SK-N-SH (cell line): ENCODE measurements around the gene PSMD1. TPM values are rescaled to one million over a fixed set of nuclear protein-coding genes. Genes with fewer than 3 reads are reported as not detected.

Experiments
- CTCF ChIA-PET: fragments of 300-600, 350-600 bp; formaldehyde crosslinking; extraction: SDS; loops from one replicate; lab custom pipeline; 2021; lab: Yijun Ruan, JAX
- POLR2A ChIA-PET: fragments of 350-600 bp; sonication (Branson Sonifier 250); formaldehyde crosslinking; extraction: SDS; loops from one replicate; lab custom pipeline; 2020; ENCODE audit warnings: antibody characterized with exemption, inconsistent platforms; lab: Yijun Ruan, JAX
- DNase-seq: peaks from one replicate; pipeline ENCODE4 v3.0.0; 2012
- H2AFZ ChIP-seq: fragments of 200-600 bp; sonication (generic); 2 replicates; pipeline ENCODE4 v1.8.1; 2016; ENCODE audit warnings: antibody characterized with exemption, mild to moderate bottlenecking, low read depth
- H3F3A ChIP-seq: fragments of 200-600 bp; sonication (generic); replicated peaks from 2 replicates; pipeline ENCODE3; 2016; ENCODE audit warnings: antibody characterized with exemption, mild to moderate bottlenecking; ENCODE audit not compliant: insufficient read depth
- H3K27ac ChIP-seq, 2 experiments: fragments of 200-500 bp in 1 of 2; fragments of 200-600 bp in 1 of 2; sonication (Bioruptor generic) in 1 of 2; sonication (generic), shearing (Covaris generic) in 1 of 2; 2 replicates each; pipeline versions ENCODE4 v1.5.1 to v1.6.1; 2014 to 2016; ENCODE audit warnings: low read depth in 2 of 2, inconsistent platforms in 1 of 2, low read length in 1 of 2, mild to moderate bottlenecking in 1 of 2, mixed read lengths in 1 of 2
- H3K27me3 ChIP-seq: fragments of 200-600 bp; sonication (generic), shearing (Covaris generic); 2 replicates; pipeline ENCODE4 v1.6.1; 2016; ENCODE audit warnings: mixed run types; ENCODE audit not compliant: insufficient read depth
- H3K36me3 ChIP-seq, 2 experiments: fragments of 200-500 bp in 1 of 2; fragments of 200-600 bp in 1 of 2; sonication (Bioruptor generic) in 1 of 2; sonication (generic) in 1 of 2; replicated peaks in 1 of 2; 2 replicates each; pipeline versions ENCODE3 to v1.5.1; 2014 to 2016; ENCODE audit warnings: low read length in 1 of 2, mild to moderate bottlenecking in 1 of 2; ENCODE audit not compliant: insufficient read depth in 2 of 2, control insufficient read depth in 1 of 2
- H3K4me1 ChIP-seq, 2 experiments: fragments of 200-500 bp in 1 of 2; fragments of 200-600 bp in 1 of 2; sonication (Bioruptor generic) in 1 of 2; sonication (generic), shearing (Covaris generic) in 1 of 2; 2 replicates each; pipeline versions ENCODE4 v1.5.1 to v1.6.1; 2014 to 2016; ENCODE audit warnings: low read depth in 1 of 2, low read length in 1 of 2, mixed run types in 1 of 2; ENCODE audit not compliant: insufficient read depth in 2 of 2, control insufficient read depth in 1 of 2
- H3K4me2 ChIP-seq: fragments of 200-600 bp; sonication (generic), shearing (Covaris generic); 2 replicates; pipeline ENCODE4 v1.6.1; 2017; ENCODE audit warnings: mixed run types
- H3K4me3 ChIP-seq, 2 experiments: fragments of 200-500 bp in 1 of 2; fragments of 200-600 bp in 1 of 2; sonication (Bioruptor generic) in 1 of 2; sonication (generic), shearing (Covaris generic) in 1 of 2; 2 replicates each; pipeline versions ENCODE4 v1.5.1 to v1.8.1; 2014 to 2016; ENCODE audit warnings: low read depth in 2 of 2, inconsistent platforms in 1 of 2, low read length in 1 of 2, mild to moderate bottlenecking in 1 of 2, mixed read lengths in 1 of 2, moderate library complexity in 1 of 2
- H3K79me2 ChIP-seq: fragments of 200-600 bp; sonication (generic); 2 replicates; pipeline ENCODE4 v1.8.1; 2017; ENCODE audit warnings: mild to moderate bottlenecking; ENCODE audit not compliant: insufficient read depth
- H3K9ac ChIP-seq: fragments of 200-600 bp; sonication (generic); 2 replicates; pipeline ENCODE4 v1.6.1; 2017; ENCODE audit warnings: mixed run types
- H3K9me2 ChIP-seq: fragments of 200-600 bp; sonication (generic); 2 replicates; pipeline ENCODE4 v1.6.1; 2017; ENCODE audit warnings: mixed run types
- H3K9me3 ChIP-seq: fragments of 200-600 bp; sonication (generic); 2 replicates; pipeline ENCODE4 v1.6.1; 2017; ENCODE audit warnings: mixed run types, mild to moderate bottlenecking, moderate library complexity
- H4K20me1 ChIP-seq: fragments of 200-600 bp; sonication (generic); 2 replicates; pipeline ENCODE4 v1.6.1; 2017; ENCODE audit warnings: mild to moderate bottlenecking, mixed run types; ENCODE audit not compliant: insufficient read depth
- ELF1 ChIP-seq: IDR thresholded peaks from 2 replicates; pipeline ENCODE4 v1.4.0; 2012
- EP300 ChIP-seq, 2 experiments: IDR thresholded peaks; 2 replicates each; pipeline versions ENCODE4 v1.4.0 to v1.6.1; 2012; ENCODE audit warnings: borderline replicate concordance in 1 of 2, low read depth in 1 of 2, low read length in 1 of 2
- FOSL2 ChIP-seq: IDR thresholded peaks from 2 replicates; pipeline ENCODE4 v1.4.0; 2012; ENCODE audit warnings: low read depth, mild to moderate bottlenecking, moderate library complexity, borderline replicate concordance
- FOXJ3 ChIP-seq: sonication (generic); formaldehyde crosslinking; IDR thresholded peaks from 2 replicates; pipeline ENCODE4 v1.5.1; 2020; ENCODE audit warnings: mild to moderate bottlenecking, missing genetic modification reagents
- IRF3 ChIP-seq: fragments of 150-350 bp; IDR thresholded peaks from 2 replicates; pipeline ENCODE4 v1.6.1; 2016; ENCODE audit warnings: mild to moderate bottlenecking, low read depth, low read length
- MAX ChIP-seq: IDR thresholded peaks from 2 replicates; pipeline ENCODE4 v1.4.0; 2012; ENCODE audit warnings: low read depth
- POLR2AphosphoS5 ChIP-seq: IDR thresholded peaks from 2 replicates; pipeline ENCODE4 v1.6.1; 2012; ENCODE audit warnings: low read depth, low read length
- REST ChIP-seq: IDR thresholded peaks from 2 replicates; pipeline ENCODE4 v1.6.1; 2012; ENCODE audit warnings: mild to moderate bottlenecking, low read depth, low read length, moderate library complexity
- SIN3A ChIP-seq: IDR thresholded peaks from 2 replicates; pipeline ENCODE4 v1.6.1; 2012; ENCODE audit warnings: low read depth, mild to moderate bottlenecking, low read length, moderate library complexity, borderline replicate concordance
- SMC3 ChIP-seq: IDR thresholded peaks from 2 replicates; pipeline ENCODE4 v1.6.1; 2012; ENCODE audit warnings: low read depth, low read length, improper control_type of control experiment
- USF1 ChIP-seq: IDR thresholded peaks from 2 replicates; pipeline ENCODE4 v1.4.0; 2012; ENCODE audit warnings: low read depth, borderline replicate concordance
- ZBTB33 ChIP-seq: IDR thresholded peaks from 2 replicates; pipeline ENCODE4 v1.4.0; 2012; ENCODE audit warnings: low read depth, borderline replicate concordance
- WGBS: methylation state at CpG from one replicate; pipeline ENCODE4 v1.1.6; 2017; ENCODE audit warnings: low lambda C conversion rate; 5-methylcytosine and 5-hydroxymethylcytosine counted together
- polyA plus RNA-seq, 3 experiments: library from polyadenylated mRNA; depleted of rRNA; stranded (reverse); fragments of >200 nt; gene quantifications; 2 replicates each; pipeline ENCODE4 v1.2.3, GENCODE V29; 2012

Gene PSMD1
- polyA plus RNA-seq, 1 of the 3 experiments (the other 2 are of a cell fraction) = 92.3 TPM

- no peak overlapping the region for H3K4me3 ChIP-seq
- TF ChIP-seq USF1 (no peak), SMC3 (no peak), MAX (no peak), IRF3 (no peak), ZBTB33 (no peak), SIN3A (no peak), REST (no peak), ELF1 (no peak), FOSL2 (no peak), FOXJ3 (CRISPR knock-in tag) (no peak), EP300 (IDR thresholded peaks at IDR 0.05; ENCODE audit: borderline replicate concordance in 1 of 2, low read depth in 1 of 2, low read length in 1 of 2) (no peak), POLR2AphosphoS5 (no peak)
- DNase-seq = no peak
- no peaks in the 10 kb centered on the region for H3F3A ChIP-seq
- H3K4me1 ChIP-seq = peaks cover 0 to 2% of the 10 kb centered on the region in 2 experiments; a peak in 1 of 4 replicates
- no peaks in the 10 kb centered on the region for H4K20me1 ChIP-seq
- H3K79me2 ChIP-seq = no peaks in the 10 kb centered on the region
- CTCF ChIA-PET = interaction anchor here (0.8 to 1.2 kb wide), 4 partner anchors 20 to 223 kb away, joined by 3 to 4 read pairs (median 4); no protein-coding TSS in a partner anchor
- H2AFZ ChIP-seq = no peak overlapping the region
- H3K9me2 ChIP-seq = no peaks in the 10 kb centered on the region
- H3K27ac ChIP-seq = no peak overlapping the region
- no peak overlapping the region for H3K4me2 ChIP-seq
- POLR2A ChIA-PET = no interaction called here
- H3K9ac ChIP-seq = no peak overlapping the region
- H3K36me3 ChIP-seq = no peaks in the 10 kb centered on the region
- H3K9me3 ChIP-seq = no peaks in the 10 kb centered on the region
- WGBS = 76% methylated on average over 7 of the region's 8 CpGs
- H3K27me3 ChIP-seq = no peaks in the 10 kb centered on the region
These were observed 9.3 kb upstream of the PSMD1 start for GRCh38 chr2:231047274-231047922.
